Heart left ventricle (tissue), 13 donors: ENCODE data around the gene RORC.

ENCODE experiments used
- POLR2A ChIP-seq, 2 donors: fragments of 450-650 bp; IDR thresholded peaks; one replicate each; pipeline ENCODE4 v1.6.1; 2017; ENCODE audit warnings: antibody characterized with exemption in 2 of 2, mild to moderate bottlenecking in 2 of 2, moderate library complexity in 2 of 2
- TF ChIP-seq, protein P1 (sequence below), 12 donors: fragments of 200-600 bp; sonication (generic) in 4 of 12; IDR thresholded peaks; one replicate each; pipeline versions ENCODE4 v1.5.0 to v1.8.0; 2018 to 2022; ENCODE audit warnings: antibody characterized with exemption in 12 of 12, mild to moderate bottlenecking in 5 of 12
- donor health status: ischemic (EF 13 %, LVEDD 7.1; RV severe dilation, severe dysfunction).
- donor health status: DM: no; HTN: yes; CAD: no.
- donor health status: DM: no; HTN: no; CAD: no.
- donor health status: ischemic (EF 25% LVEDD 6.9; RV normal size, moderate dysfunction).
- donor health status: ischemic (EF 25% LVEDD 5.7; RV mildly dilated, moderate dysfunction).
- donor health status: ischemic (EF 35%, LVEDD 5.7; RV mildly dilated, moderate dysfunction).
- donor health status: nonischemic (EF 11% LVEDD 7.7; RV severe dilation, severe dysfunction).
- donor health status: DM: yes; HTN: yes; CAD: no.
- donor health status: PGD.
- donor health status: ischemic (EF 29% LVEDD 5.4; RV normal size, mild dysfunction).
- donor health status: nonischemic (EF 23%, LVEDD 6.1; RV moderate dilation, normal function).

DNA sequence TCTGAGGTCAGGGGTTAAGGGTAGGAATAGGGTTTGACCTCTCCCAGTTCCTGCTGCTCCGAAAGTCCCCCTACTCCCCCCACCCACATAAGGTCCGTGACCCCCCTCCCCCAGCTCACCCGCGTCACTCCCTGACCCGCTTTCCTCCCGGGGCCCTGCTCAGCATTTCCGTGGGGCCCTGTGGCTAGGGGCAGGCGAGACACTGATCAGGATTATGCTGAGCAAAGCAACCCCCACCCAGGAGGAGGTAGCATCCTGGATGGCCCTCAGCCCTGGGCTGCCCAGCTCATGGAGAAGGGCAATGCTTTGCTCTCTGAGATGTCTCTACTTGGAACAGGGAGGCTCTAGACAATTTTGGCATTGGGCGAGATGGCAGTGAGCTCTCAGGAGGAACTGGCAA lies 3.7 kb downstream of the RORC start:
- no peak for TF ChIP-seq POLR2A (IDR thresholded peaks at IDR 0.05)
- TF ChIP-seq, protein P1, sequence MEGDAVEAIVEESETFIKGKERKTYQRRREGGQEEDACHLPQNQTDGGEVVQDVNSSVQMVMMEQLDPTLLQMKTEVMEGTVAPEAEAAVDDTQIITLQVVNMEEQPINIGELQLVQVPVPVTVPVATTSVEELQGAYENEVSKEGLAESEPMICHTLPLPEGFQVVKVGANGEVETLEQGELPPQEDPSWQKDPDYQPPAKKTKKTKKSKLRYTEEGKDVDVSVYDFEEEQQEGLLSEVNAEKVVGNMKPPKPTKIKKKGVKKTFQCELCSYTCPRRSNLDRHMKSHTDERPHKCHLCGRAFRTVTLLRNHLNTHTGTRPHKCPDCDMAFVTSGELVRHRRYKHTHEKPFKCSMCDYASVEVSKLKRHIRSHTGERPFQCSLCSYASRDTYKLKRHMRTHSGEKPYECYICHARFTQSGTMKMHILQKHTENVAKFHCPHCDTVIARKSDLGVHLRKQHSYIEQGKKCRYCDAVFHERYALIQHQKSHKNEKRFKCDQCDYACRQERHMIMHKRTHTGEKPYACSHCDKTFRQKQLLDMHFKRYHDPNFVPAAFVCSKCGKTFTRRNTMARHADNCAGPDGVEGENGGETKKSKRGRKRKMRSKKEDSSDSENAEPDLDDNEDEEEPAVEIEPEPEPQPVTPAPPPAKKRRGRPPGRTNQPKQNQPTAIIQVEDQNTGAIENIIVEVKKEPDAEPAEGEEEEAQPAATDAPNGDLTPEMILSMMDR (IDR thresholded peaks at IDR 0.05): no peak
